Measurements from ENCODE around the gene DSCAML1.

GRCh38 chr11:117649296-117650055 lies 147.5 kb downstream of the DSCAML1 start:
- TF ChIP-seq, protein P1, sequence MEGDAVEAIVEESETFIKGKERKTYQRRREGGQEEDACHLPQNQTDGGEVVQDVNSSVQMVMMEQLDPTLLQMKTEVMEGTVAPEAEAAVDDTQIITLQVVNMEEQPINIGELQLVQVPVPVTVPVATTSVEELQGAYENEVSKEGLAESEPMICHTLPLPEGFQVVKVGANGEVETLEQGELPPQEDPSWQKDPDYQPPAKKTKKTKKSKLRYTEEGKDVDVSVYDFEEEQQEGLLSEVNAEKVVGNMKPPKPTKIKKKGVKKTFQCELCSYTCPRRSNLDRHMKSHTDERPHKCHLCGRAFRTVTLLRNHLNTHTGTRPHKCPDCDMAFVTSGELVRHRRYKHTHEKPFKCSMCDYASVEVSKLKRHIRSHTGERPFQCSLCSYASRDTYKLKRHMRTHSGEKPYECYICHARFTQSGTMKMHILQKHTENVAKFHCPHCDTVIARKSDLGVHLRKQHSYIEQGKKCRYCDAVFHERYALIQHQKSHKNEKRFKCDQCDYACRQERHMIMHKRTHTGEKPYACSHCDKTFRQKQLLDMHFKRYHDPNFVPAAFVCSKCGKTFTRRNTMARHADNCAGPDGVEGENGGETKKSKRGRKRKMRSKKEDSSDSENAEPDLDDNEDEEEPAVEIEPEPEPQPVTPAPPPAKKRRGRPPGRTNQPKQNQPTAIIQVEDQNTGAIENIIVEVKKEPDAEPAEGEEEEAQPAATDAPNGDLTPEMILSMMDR (IDR thresholded peaks at IDR 0.05): no peak
- no peak for TF ChIP-seq POLR2AphosphoS5 (IDR thresholded peaks at IDR 0.05)
- TF ChIP-seq POLR2A (IDR thresholded peaks at IDR 0.05): no peak
- no peak for TF ChIP-seq EP300 (IDR thresholded peaks at IDR 0.05; ENCODE audit: low read depth)
